Measurements from ENCODE around the gene CD3G. TPM values are rescaled to one million over a fixed set of nuclear protein-coding genes. Genes with fewer than 3 reads are reported as not detected.

Gene CD3G
- total RNA-seq, 2 donors from 2014 or later, result 0.24 TPM; not detected in 1

GRCh38 chr11:118353084-118353710, 9.1 kb downstream of the CD3G start:
- H3K27ac ChIP-seq, result no peak overlapping the region
- no peaks in the 10 kb centered on the region for H3K4me1 ChIP-seq
- peak; percentile 37 to 67 for TF ChIP-seq CTCF (IDR thresholded peaks at IDR 0.05)
- H3K36me3 ChIP-seq, result no peaks in the 10 kb centered on the region
- no peaks in the 10 kb centered on the region for H3K27me3 ChIP-seq
- H3K4me3 ChIP-seq, result no peak overlapping the region
- H3K9me3 ChIP-seq, result no peaks in the 10 kb centered on the region
- DNase-seq (ENCODE audit: low spot score), result no peak

DNA sequence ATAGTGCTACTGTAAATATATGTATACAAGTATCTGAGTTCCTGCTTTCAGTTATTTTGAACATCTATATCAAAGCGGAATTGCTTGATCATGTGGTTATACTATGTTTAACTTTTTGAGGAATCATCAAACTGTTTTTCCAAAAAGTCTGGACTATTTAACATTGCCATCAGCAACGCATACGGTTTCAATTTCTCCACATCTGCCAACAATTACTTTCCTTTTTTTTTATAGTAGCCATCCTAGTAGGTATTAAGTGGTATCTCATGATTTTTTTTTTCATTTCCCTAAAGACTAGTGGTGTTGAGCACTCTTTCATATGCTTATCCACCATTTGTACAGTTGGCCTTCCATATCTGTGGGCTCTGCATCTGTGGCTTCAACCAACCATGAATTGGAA, 13.9 kb downstream of the CD3G start:
- Histone ChIP-seq H3K27ac (no peak overlapping the region), H3K4me1 (peaks cover 0 to 20% of the 10 kb centered on the region in 2 donors), H3K27me3 (no peaks in the 10 kb centered on the region), H3K4me3 (no peak overlapping the region), H3K9me3 (no peaks in the 10 kb centered on the region), H3K36me3 (no peaks in the 10 kb centered on the region)
- DNase-seq (ENCODE audit: low spot score), result no peak
- TF ChIP-seq CTCF (IDR thresholded peaks at IDR 0.05), result no peak

- Histone ChIP-seq H3K36me3 (no peaks in the 10 kb centered on the region), H3K4me1 (peaks cover 0 to 20% of the 10 kb centered on the region in 2 donors), H3K4me3 (peak within 1 kb of the TSS; percentile 55 to 80), H3K27me3 (no peaks in the 10 kb centered on the region), H3K27ac (peak within 1 kb of the TSS; percentile 38 to 76), H3K9me3 (no peaks in the 10 kb centered on the region)
- DNase-seq (ENCODE audit: low spot score), result peak; percentile 95
- TF ChIP-seq CTCF (IDR thresholded peaks at IDR 0.05), result no peak
Observed at GRCh38 chr11:118359295-118359958, 15.3 kb downstream of the CD3G start, which contains the start of gene UBE4A. Gene UBE4A (plus strand): TSS chr11:118359600. CDS start chr11:118365081, 5,481 bp downstream.

- H3K4me3 ChIP-seq, result no peak overlapping the region
- no peak for TF ChIP-seq CTCF (IDR thresholded peaks at IDR 0.05)
- no peaks in the 10 kb centered on the region for H3K27me3 ChIP-seq
- H3K9me3 ChIP-seq, result no peaks in the 10 kb centered on the region
- DNase-seq (ENCODE audit: low spot score), result no peak
- H3K27ac ChIP-seq, result peak overlapping the region; percentile 61 to 80
- H3K36me3 ChIP-seq, result peaks cover 24% of the 10 kb centered on the region
- peaks cover 0 to 16% of the 10 kb centered on the region in 2 donors for H3K4me1 ChIP-seq
Observed at GRCh38 chr11:118364956-118365615, 20.9 kb downstream of the CD3G start.

DNA sequence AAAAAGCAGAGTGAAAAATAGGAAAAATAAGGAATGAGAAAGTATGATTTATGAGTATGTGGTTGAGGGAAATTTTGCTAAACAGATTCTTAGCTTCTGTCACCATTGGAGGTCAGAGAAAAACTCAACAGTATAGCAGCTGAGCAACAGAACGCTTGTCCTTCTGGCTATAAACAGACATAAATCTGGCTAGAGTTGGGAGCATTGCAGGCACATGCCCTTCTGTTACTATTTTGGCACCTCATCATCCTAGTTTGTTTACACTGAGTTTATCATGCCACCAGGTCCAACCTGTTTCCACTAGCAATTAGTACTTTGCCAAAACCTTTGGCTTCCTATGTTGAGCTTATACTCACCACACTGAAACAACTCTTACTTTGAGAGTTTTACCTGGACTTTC, 22.1 kb downstream of the CD3G start:
- no peaks in the 10 kb centered on the region for H3K27me3 ChIP-seq
- H3K36me3 ChIP-seq, result peaks cover 36% of the 10 kb centered on the region
- H3K9me3 ChIP-seq, result no peaks in the 10 kb centered on the region
- peak overlapping the region; percentile 78 to 80 for H3K27ac ChIP-seq
- H3K4me1 ChIP-seq, result peaks cover 0 to 5% of the 10 kb centered on the region in 2 donors
- no peak overlapping the region for H3K4me3 ChIP-seq
- DNase-seq (ENCODE audit: low spot score), result no peak
- TF ChIP-seq CTCF (IDR thresholded peaks at IDR 0.05), result no peak
